HG03354 (cell line): ENCODE measurements around the gene SEPTIN10.
"Not testable (repeated sequence)": the region's sequence is repeated elsewhere in the genome, so short reads cannot be mapped to it uniquely, and the experiment has no call there.

Experiments
- ATAC-seq: cut with Tn5 transposase; IDR thresholded peaks from one replicate; pipeline ENCODE4 v1.9.1; 2021; ENCODE audit warnings: mild to moderate bottlenecking; ENCODE audit not compliant: unreplicated experiment, poor library complexity, severe bottlenecking

The SEPTIN10 gene

GRCh38 chr2:109609352-109610024 lies 4.3 kb downstream of the SEPTIN10 start:
- no peak for ATAC-seq

DNA sequence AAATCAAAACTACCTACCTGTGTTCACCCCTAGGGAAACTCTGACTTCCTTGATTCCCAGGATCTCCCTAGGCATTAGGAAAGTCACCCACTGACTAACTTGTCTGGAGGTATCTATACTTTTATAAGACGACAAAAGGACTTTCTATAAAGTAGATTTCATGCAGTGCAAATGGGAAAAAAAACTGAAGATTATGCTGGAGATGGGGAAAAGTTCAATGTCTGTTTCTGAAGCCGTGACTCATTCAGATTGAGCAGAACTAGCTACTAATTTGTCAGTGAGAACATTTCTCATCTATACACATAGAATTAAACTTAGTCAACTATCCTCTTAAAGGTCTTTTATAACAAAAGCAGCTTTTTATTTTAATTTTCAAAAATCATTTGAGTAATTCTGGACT lies 6.0 kb downstream of the SEPTIN10 start:
- no peak for ATAC-seq

- no peak for ATAC-seq
Measured at GRCh38 chr2:109604597-109604996, 9.2 kb downstream of the SEPTIN10 start.

GRCh38 chr2:109602617-109603188 lies 11.1 kb downstream of the SEPTIN10 start:
- ATAC-seq: no peak

DNA sequence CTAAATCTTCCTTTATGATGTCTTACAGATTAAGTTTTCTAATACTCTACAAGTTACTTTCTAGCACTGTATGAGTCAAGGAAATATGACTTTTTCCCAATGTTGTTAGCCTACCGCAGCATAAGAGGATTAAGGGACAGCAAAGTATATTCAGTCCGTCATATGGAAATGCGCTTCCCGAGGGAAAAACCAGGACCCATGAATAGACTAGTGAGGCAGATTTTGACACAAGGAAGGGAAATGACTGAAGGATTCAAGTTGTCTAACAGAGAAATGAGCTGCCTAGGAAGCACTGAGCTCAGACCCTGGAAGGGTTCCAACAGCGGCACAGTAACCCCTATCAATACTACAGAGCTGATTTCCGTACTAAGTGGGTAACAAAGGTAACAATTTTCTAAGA lies 12.0 kb downstream of the SEPTIN10 start:
- ATAC-seq: no peak

DNA sequence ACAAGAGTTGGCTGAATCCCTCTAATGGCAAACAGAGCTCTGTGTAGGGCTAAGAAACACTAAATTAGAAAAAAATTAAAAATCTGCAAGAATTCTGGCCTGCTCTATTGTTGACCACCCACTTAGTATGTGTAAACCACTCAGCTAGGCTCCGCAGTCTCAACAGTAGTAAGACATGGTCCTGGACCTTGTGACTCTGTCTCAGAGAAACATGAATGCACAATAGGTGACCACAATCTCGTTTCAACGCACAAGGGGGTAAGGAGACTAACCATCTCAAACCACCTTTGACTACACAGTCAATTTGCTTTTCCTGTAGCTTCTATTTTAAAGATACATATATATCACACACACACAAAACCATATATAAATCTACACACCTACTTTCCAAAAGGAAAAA lies 16.5 kb downstream of the SEPTIN10 start:
- ATAC-seq: no peak

GRCh38 chr2:109595644-109596043 lies 18.1 kb downstream of the SEPTIN10 start:
- ATAC-seq: no peak

- no peak for ATAC-seq
Measured at GRCh38 chr2:109594246-109594885, 19.4 kb downstream of the SEPTIN10 start.

DNA sequence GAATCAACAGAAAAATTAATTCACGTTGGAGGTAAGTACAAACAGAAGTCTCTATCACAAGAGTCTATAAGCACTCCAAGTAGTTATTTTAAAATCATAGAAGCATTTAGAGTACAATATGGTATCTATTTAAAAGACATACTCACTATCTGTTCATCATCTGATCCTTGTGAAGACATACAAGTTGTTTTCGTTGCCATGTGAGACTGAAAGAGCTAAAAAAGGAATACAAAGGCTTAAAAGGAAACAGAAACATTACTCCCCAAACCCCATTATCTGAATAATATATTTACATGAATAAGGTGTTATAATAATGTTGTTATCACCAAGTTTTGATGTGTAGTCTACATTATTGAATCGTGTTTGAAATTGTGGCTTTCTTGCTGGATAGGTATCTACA lies 20.9 kb downstream of the SEPTIN10 start:
- ATAC-seq: no peak

DNA sequence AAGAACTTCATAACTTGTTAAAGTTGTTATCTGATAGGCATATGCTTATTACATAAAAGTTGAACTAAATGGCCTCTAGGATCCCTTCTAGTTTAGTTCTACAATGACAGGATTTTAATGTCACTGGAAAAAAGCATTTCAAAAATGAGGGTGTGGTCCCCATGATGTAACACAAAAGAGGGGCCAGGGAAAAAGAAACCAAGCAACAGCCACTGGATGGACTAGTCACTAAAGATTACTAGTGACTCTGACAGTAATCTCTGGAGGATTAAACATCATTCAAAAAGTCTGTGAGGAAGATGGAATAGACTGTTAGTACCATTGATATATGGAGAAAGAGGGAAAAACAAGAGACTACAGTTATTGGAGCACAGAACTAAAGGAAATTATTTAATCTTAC lies 22.6 kb downstream of the SEPTIN10 start:
- no peak for ATAC-seq

DNA sequence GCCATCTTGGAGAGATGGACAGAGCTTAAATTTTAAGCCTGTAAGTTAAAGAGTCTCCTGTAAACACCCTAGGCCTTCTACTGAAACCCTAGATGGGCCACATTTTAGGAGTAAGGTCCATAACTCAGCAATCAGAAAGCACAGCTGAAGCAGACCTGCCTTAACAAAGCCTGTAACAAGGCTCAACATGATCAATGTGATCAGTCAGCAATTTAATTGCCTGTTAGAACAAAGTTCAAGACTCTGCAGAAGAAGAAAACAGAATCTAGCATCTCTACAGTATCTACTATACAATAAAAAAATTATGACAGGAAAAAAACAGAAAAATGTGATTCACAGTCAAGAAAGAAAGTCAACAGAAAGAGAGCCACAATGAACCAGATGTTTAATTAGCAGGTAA lies 27.1 kb downstream of the SEPTIN10 start:
- no peak for ATAC-seq

DNA sequence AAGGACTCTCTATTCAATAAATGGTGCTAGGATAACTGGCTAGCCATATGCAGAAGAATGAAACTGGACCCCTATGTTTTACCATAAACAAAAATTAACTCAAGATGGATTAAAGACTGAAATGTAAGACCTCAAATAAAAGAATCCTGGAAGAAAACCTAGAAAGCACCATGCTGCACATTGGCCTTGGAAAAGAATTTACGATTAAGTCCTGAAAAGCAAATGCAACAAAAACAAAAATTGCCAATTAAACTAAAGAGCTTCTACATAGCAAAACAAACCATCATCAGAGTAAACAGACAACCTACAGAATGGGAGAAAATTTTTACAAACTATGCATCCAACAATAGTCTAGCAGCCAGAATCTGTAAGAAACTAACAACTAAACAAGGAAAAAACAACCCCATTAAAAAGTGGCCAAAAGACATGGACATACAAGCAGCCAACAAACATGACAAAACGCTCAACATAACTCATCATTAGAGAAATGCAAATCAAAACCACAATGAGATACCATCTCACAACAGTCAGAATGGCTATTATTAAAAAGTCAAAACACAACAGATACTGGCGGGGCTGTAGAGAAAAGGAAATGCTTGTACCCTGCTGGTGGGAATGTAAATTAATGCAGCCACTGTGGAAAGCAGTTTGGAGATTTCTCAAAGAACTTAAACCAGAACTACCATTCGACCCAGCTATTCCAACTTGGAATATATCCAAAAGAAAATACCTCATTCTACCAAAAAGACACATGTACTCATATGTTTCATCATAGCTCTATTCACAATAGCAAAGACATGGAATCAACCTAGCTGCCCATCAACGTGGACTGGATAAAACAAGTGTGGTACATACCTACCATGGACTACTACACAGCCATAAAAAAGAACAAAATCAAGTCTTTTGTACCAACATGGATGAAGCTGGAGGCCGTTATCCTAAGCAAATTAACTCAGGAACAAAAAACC lies 30.6 kb downstream of the SEPTIN10 start:
- no peak for ATAC-seq

- ATAC-seq: not testable (repeated sequence)
Measured at GRCh38 chr2:109577630-109578029, 36.1 kb downstream of the SEPTIN10 start.

DNA sequence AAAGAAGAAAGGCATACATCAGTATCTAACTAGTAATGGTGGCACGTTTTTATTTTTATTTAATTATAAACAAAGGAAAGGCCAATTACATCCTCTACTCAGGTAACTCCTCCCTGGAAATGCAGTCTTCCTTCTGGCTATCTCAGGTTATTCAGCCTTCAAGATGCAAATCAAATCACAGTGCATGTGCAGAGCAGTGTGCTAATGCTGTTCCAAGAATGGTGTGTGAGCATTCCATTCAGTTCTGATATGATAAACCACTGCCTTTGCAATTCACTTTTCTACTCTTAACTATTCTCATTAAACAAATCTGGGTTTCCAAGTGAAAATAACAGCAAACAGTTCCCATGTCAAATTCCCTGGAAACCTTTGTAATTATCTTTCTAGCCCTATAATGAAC lies 38.4 kb downstream of the SEPTIN10 start:
- ATAC-seq: no peak

GRCh38 chr2:109563980-109564550 lies 49.7 kb downstream of the SEPTIN10 start:
- ATAC-seq: no peak

GRCh38 chr2:109563288-109563687 lies 50.5 kb downstream of the SEPTIN10 start:
- ATAC-seq: no peak

DNA sequence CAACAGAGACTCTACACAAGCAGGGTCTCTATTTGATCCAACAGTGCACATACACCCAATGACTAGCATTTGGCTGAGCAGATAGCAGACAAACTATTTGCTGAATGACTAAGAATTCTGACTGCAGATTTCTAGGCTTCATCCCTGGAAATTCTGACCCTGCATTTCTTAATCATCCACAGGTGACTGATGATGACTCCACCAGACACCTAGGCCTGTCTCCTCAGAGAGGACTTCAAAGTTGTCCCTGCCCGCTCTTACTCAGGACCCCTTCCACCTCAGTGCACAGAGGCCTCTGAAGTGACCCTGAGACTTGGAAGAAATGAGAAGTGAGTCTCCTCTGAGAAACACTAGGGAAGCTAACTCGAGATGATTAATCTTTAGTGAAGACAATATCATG lies 51.3 kb downstream of the SEPTIN10 start:
- ATAC-seq: no peak

DNA sequence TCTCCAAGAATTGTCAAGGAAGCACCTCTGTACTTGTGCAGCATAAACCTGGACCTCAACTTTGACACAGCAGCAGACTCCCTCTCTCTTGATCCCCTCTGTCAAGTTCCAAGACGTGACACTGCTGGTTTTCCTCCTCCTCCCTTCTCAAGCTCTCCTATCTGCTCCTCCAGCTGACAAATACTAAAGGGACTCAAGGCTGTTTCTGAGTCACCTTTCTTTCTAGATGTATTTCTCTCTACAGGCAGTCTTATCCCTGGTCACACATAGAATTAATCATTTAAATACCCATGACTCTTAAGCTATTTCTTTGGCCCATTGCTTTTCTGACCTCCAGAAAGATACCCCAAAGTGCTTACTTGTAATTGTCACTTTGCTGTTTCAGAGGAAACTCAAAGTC lies 53.5 kb downstream of the SEPTIN10 start:
- no peak for ATAC-seq

DNA sequence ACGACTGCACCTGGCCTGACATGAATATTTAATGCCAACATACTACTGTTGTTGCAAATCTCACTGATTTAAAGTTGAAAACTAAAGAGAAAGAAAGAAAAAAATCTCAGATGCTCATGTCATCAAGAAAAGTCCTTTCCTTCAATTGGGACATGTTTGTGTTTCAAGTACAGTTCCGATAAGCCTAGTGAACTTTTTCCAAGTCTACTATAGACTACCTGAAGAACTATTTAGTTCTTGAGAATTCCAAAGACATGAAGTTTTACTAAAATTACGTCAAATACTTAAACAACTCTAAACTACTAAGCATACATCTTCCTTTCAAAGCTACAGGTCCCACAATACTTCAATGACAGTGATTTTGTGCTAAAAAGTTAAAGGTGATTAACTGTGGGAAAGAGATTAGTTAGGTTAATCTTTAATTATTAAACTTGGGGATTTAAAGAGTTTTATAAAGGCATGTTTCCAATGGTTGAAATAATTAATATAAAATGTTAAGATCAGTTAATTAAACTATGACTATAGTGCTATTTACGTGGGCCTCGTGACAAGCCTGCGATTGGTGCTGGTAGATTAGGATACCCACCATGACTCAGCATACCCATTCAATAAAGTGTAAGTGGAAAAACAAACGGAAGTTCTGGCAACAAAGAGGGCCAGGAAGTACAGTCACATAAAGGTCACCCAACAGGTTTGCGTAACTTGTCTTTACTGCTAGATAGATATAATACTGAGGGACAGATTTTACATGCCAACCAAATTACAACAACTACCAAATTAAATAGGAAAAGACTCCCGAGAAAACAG lies 55.5 kb downstream of the SEPTIN10 start:
- ATAC-seq: no peak
